ENCODE results near the gene MLLT10.
A peak's percentile ranks its signal among the peaks of the same experiment; 100 is the strongest.

MLLT10 gene

GRCh38 chr10:21517134-21518031 is 16.6 kb upstream of the MLLT10 start:
- DNase-seq: peak; percentile 74

- DNase-seq: no peak
Measured at GRCh38 chr10:21518149-21518640, 15.8 kb upstream of the MLLT10 start.

- DNase-seq: no peak
Measured at GRCh38 chr10:21518641-21519396, 15.2 kb upstream of the MLLT10 start.

- no peak for DNase-seq
Measured at GRCh38 chr10:21519397-21519933, 14.6 kb upstream of the MLLT10 start.

GRCh38 chr10:21519941-21520436 is 14.0 kb upstream of the MLLT10 start:
- DNase-seq: no peak

- DNase-seq: no peak
Measured at GRCh38 chr10:21520509-21520908, 13.5 kb upstream of the MLLT10 start.

- no peak for DNase-seq
Measured at GRCh38 chr10:21520949-21521348, 13.1 kb upstream of the MLLT10 start.

- no peak for DNase-seq
Measured at GRCh38 chr10:21521751-21522533, 12.1 kb upstream of the MLLT10 start.

GRCh38 chr10:21522631-21523406 is 11.2 kb upstream of the MLLT10 start:
- no peak for DNase-seq

GRCh38 chr10:21523557-21524008 is 10.4 kb upstream of the MLLT10 start:
- no peak for DNase-seq

- DNase-seq: no peak
Measured at GRCh38 chr10:21524131-21524525, 9.9 kb upstream of the MLLT10 start.

GRCh38 chr10:21524526-21525366 is 9.3 kb upstream of the MLLT10 start:
- no peak for DNase-seq

- DNase-seq: peak; percentile 87
Measured at GRCh38 chr10:21525367-21526187, 8.5 kb upstream of the MLLT10 start, which contains the start of gene SKIDA1. TSS of gene SKIDA1 (minus strand) at chr10:21525682. CDS start at chr10:21517822, 7,860 bp downstream.

GRCh38 chr10:21526188-21526859 is 7.7 kb upstream of the MLLT10 start:
- DNase-seq: peak; percentile 87

- DNase-seq: peak; percentile 79
Measured at GRCh38 chr10:21526860-21527597, 7.0 kb upstream of the MLLT10 start.

GRCh38 chr10:21527598-21528235 is 6.3 kb upstream of the MLLT10 start:
- no peak for DNase-seq

GRCh38 chr10:21528236-21529031 is 5.6 kb upstream of the MLLT10 start:
- DNase-seq: no peak
